SK-N-SH (cell line): ENCODE measurements around the gene TOMM22.

Experiments used
- CTCF ChIP-seq: fragments of 200-600 bp; sonication (generic); IDR thresholded peaks from 2 replicates; pipeline ENCODE4 v1.6.1; 2017; ENCODE audit warnings: antibody characterized with exemption, mild to moderate bottlenecking, moderate library complexity
- EZH2phosphoT487 ChIP-seq: fragments of 200-600 bp; sonication (generic); IDR thresholded peaks from 2 replicates; pipeline ENCODE4 v1.6.1; 2017; ENCODE audit warnings: low read depth, mixed run types, mild to moderate bottlenecking, antibody characterized with exemption, moderate library complexity, borderline replicate concordance
- FOXJ3 ChIP-seq: sonication (generic); formaldehyde crosslinking; IDR thresholded peaks from 2 replicates; pipeline ENCODE4 v1.5.1; 2020; ENCODE audit warnings: mild to moderate bottlenecking, missing genetic modification reagents
- GABPA ChIP-seq: IDR thresholded peaks from 2 replicates; pipeline ENCODE4 v1.4.0; 2012; ENCODE audit warnings: low read depth, mild to moderate bottlenecking
- GATA2 ChIP-seq: sonication (generic); formaldehyde crosslinking; IDR thresholded peaks from 2 replicates; pipeline ENCODE4 v1.5.0; 2020; ENCODE audit warnings: mild to moderate bottlenecking, missing genetic modification reagents
- POLR2AphosphoS5 ChIP-seq: IDR thresholded peaks from 2 replicates; pipeline ENCODE4 v1.6.1; 2012; ENCODE audit warnings: low read depth, low read length
- RAD21 ChIP-seq: IDR thresholded peaks from 2 replicates; pipeline ENCODE4 v1.6.1; 2012; ENCODE audit warnings: mild to moderate bottlenecking, low read length
- RCOR1 ChIP-seq: fragments of 150-350 bp; IDR thresholded peaks from 2 replicates; pipeline ENCODE4 v1.6.1; 2017; ENCODE audit warnings: antibody characterized with exemption, low read length
- RXRA ChIP-seq: IDR thresholded peaks from 2 replicates; pipeline ENCODE4 v1.4.0; 2012; ENCODE audit warnings: low read depth, mild to moderate bottlenecking, borderline replicate concordance
- TAF1 ChIP-seq: IDR thresholded peaks from 2 replicates; pipeline ENCODE4 v1.6.1; 2012; ENCODE audit warnings: low read depth, mild to moderate bottlenecking, low read length, moderate library complexity, borderline replicate concordance
- USF1 ChIP-seq: IDR thresholded peaks from 2 replicates; pipeline ENCODE4 v1.4.0; 2012; ENCODE audit warnings: low read depth, borderline replicate concordance
- USF2 ChIP-seq: fragments of 150-350 bp; IDR thresholded peaks from 2 replicates; pipeline ENCODE4 v1.6.1; 2017; ENCODE audit warnings: antibody characterized with exemption, low read length, low read depth, borderline replicate concordance
- YY1 ChIP-seq: IDR thresholded peaks from 2 replicates; pipeline ENCODE4 v1.4.0; 2012; ENCODE audit warnings: low read depth, mild to moderate bottlenecking
- ZBTB33 ChIP-seq: IDR thresholded peaks from 2 replicates; pipeline ENCODE4 v1.4.0; 2012; ENCODE audit warnings: low read depth, borderline replicate concordance

- TF ChIP-seq CTCF, result no peak
- no peak for TF ChIP-seq ZBTB33
- TF ChIP-seq USF2, result no peak
- TF ChIP-seq EZH2phosphoT487, result no peak
- no peak for TF ChIP-seq GABPA
- no peak for TF ChIP-seq TAF1
- no peak for TF ChIP-seq RAD21
- TF ChIP-seq USF1, result no peak
- no peak for TF ChIP-seq POLR2AphosphoS5
- no peak for TF ChIP-seq RCOR1
- no peak for TF ChIP-seq FOXJ3 (CRISPR knock-in tag)
- TF ChIP-seq GATA2, result no peak
- no peak for TF ChIP-seq YY1
- no peak for TF ChIP-seq RXRA
Measured at GRCh38 chr22:38730411-38730871, 48.7 kb downstream of the TOMM22 start.
